Right lobe of liver (tissue), 6 donors: ENCODE data around the gene ANKS1B. TPM values are rescaled to one million over a fixed set of nuclear protein-coding genes. Genes with fewer than 3 reads are reported as not detected.
"Not testable (repeated sequence)": the region's sequence is repeated elsewhere in the genome, so short reads cannot be mapped to it uniquely, and the experiment has no call there.

Experiments used
- ATAC-seq, 4 donors: fragments of 200-7000 bp; cut with Tn5 transposase; one replicate each; pipeline ENCODE4 v1.9.1; 2020; ENCODE audit warnings: mild to moderate bottlenecking in 4 of 4, moderate library complexity in 4 of 4
- DNase-seq, 3 donors: peaks; one replicate each; pipeline ENCODE4 v3.0.0-alpha.2; 2020
- H3K27ac ChIP-seq, 3 donors: fragments of 200-600 bp; one replicate each; pipeline ENCODE4 v1.8.0; 2022
- H3K27me3 ChIP-seq, 2 donors: fragments of 200-600 bp; one replicate each; pipeline ENCODE4 v1.8.0; 2022
- H3K36me3 ChIP-seq, 4 donors: fragments of 200-600 bp; sonication (generic) in 1 of 4; one replicate each; pipeline versions ENCODE4 v1.5.1 to v1.8.0; 2017 to 2022; ENCODE audit warnings: control low read depth in 1 of 4
- H3K4me1 ChIP-seq, 4 donors: fragments of 200-600 bp; sonication (generic) in 1 of 4; one replicate each; pipeline versions ENCODE4 v1.5.1 to v1.8.0; 2017 to 2022; ENCODE audit warnings: control low read depth in 1 of 4
- H3K4me3 ChIP-seq, 3 donors: fragments of 200-600 bp; one replicate each; pipeline ENCODE4 v1.8.0; 2022
- H3K9me3 ChIP-seq, 4 donors: fragments of 200-600 bp; sonication (generic) in 1 of 4; one replicate each; pipeline versions ENCODE4 v1.5.1 to v1.8.0; 2017 to 2022; ENCODE audit warnings: control low read depth in 1 of 4
- CTCF ChIP-seq, 4 donors: fragments of 200-600 bp in 3 of 4; fragments of 450-650 bp in 1 of 4; IDR thresholded peaks; one replicate each; pipeline versions ENCODE4 v1.5.1 to v1.8.0; 2016 to 2022; ENCODE audit warnings: antibody characterized with exemption in 4 of 4, mild to moderate bottlenecking in 2 of 4
- POLR2A ChIP-seq: fragments of 450-650 bp; IDR thresholded peaks from one replicate; pipeline ENCODE4 v1.6.1; 2017; ENCODE audit warnings: antibody characterized with exemption, mild to moderate bottlenecking
- WGBS: methylation state at CpG from one replicate; pipeline ENCODE4 v1.1.6; 2018; ENCODE audit warnings: low coverage, low lambda C conversion rate; ENCODE audit not compliant: insufficient coverage; ENCODE audit errors: missing lambda C conversion rate; 5-methylcytosine and 5-hydroxymethylcytosine counted together
- intact Hi-C, 2 donors: fragments of 100-400 bp; cut with DNase I; formaldehyde crosslinking; loops; one replicate each; pipeline versions ENCODE4 v1.11.2 to v1.14.1; 2022
- total RNA-seq, 6 experiments: library from RNA; depleted of rRNA in 2 of 6; stranded (reverse); fragments of >200 nt in 2 of 6; fragmentation: NEBNext Ultra II Directional in 3 of 6; extraction: Animal tissue kit (Norgen Biotek cat#: 25700) in 3 of 6; gene quantifications; one replicate each; pipeline versions ENCODE4 v1.1.0 to v1.2.4, GENCODE V29; 2016 to 2023
- donor health status: DM: no; HTN: yes; CAD: no.
- donor health status: DM: no; HTN: no; CAD: no.
- donor health status: DM: no; HTN: no; CAD: no.
- donor health status: DM: no; HTN: yes; CAD: no.
- donor health status: DM: no; HTN: yes; CAD: no.

Gene ANKS1B
- total RNA-seq, 6 experiments from 2014 or later, result 0.17 to 1.9 (median 0.44) TPM; not detected in 1

- no peaks in the 10 kb centered on the region for H3K36me3 ChIP-seq
- H3K4me3 ChIP-seq, result no peak overlapping the region
- H3K27ac ChIP-seq, result no peak overlapping the region
- intact Hi-C loops, result no loop called here
- no peaks in the 10 kb centered on the region for H3K4me1 ChIP-seq
- no peaks in the 10 kb centered on the region for H3K27me3 ChIP-seq
- no peaks in the 10 kb centered on the region for H3K9me3 ChIP-seq
- DNase-seq (no peak), ATAC-seq (no peak)
- TF ChIP-seq CTCF (IDR thresholded peaks at IDR 0.05) (no peak), POLR2A (no peak)
Observed at GRCh38 chr12:98974767-98975381, 1009.9 kb downstream of the ANKS1B start.

GRCh38 chr12:98973395-98973794, 1011.3 kb downstream of the ANKS1B start:
- Histone ChIP-seq H3K36me3 (no peaks in the 10 kb centered on the region), H3K4me3 (no peak overlapping the region), H3K27me3 (no peaks in the 10 kb centered on the region), H3K9me3 (no peaks in the 10 kb centered on the region), H3K27ac (no peak overlapping the region), H3K4me1 (no peaks in the 10 kb centered on the region)
- 39% methylated on average over 2 of the region's 2 CpGs for WGBS
- TF ChIP-seq POLR2A, result no peak
- TF ChIP-seq CTCF (IDR thresholded peaks at IDR 0.05), result no peak
- ATAC-seq (no peak), DNase-seq (no peak)
- intact Hi-C loops, result no loop called here

- TF ChIP-seq CTCF (IDR thresholded peaks at IDR 0.05) (no peak), POLR2A (no peak)
- no peaks in the 10 kb centered on the region for H3K36me3 ChIP-seq
- H3K9me3 ChIP-seq, result no peaks in the 10 kb centered on the region
- DNase-seq (no peak), ATAC-seq (no peak)
- no peak overlapping the region for H3K27ac ChIP-seq
- no peaks in the 10 kb centered on the region for H3K4me1 ChIP-seq
- no peak overlapping the region for H3K4me3 ChIP-seq
- intact Hi-C loops, result no loop called here
- H3K27me3 ChIP-seq, result no peaks in the 10 kb centered on the region
Observed at GRCh38 chr12:98970950-98971349, 1013.8 kb downstream of the ANKS1B start.

GRCh38 chr12:98970210-98970609, 1014.5 kb downstream of the ANKS1B start:
- intact Hi-C loops, result no loop called here
- Histone ChIP-seq H3K27me3 (no peaks in the 10 kb centered on the region), H3K4me3 (no peak overlapping the region), H3K4me1 (no peaks in the 10 kb centered on the region), H3K36me3 (no peaks in the 10 kb centered on the region), H3K9me3 (no peaks in the 10 kb centered on the region), H3K27ac (no peak overlapping the region)
- no peak for TF ChIP-seq POLR2A
- no peak for TF ChIP-seq CTCF (IDR thresholded peaks at IDR 0.05)
- DNase-seq, result no peak
- ATAC-seq, result no peak

- Histone ChIP-seq H3K36me3 (no peaks in the 10 kb centered on the region), H3K9me3 (no peaks in the 10 kb centered on the region), H3K27me3 (no peaks in the 10 kb centered on the region), H3K27ac (no peak overlapping the region), H3K4me1 (no peaks in the 10 kb centered on the region), H3K4me3 (no peak overlapping the region)
- no peak for DNase-seq
- WGBS, result 52% methylated on average over 2 of the region's 2 CpGs
- TF ChIP-seq CTCF (IDR thresholded peaks at IDR 0.05) (no peak), POLR2A (no peak)
- ATAC-seq, result no peak
- intact Hi-C loops, result no loop called here
Observed at GRCh38 chr12:98968896-98969295, 1015.8 kb downstream of the ANKS1B start.

GRCh38 chr12:98957135-98957534, 1027.6 kb downstream of the ANKS1B start:
- 86% methylated on average over 5 of the region's 5 CpGs for WGBS
- H3K27me3 ChIP-seq, H3K27ac ChIP-seq, H3K4me3 ChIP-seq, H3K9me3 ChIP-seq, ATAC-seq, H3K4me1 ChIP-seq, intact Hi-C loops, H3K36me3 ChIP-seq, DNase-seq: not testable (repeated sequence)
